ENCODE data around the gene DYNC2I2. TPM values are rescaled to one million over a fixed set of nuclear protein-coding genes. Genes with fewer than 3 reads are reported as not detected.

DYNC2I2 gene
- total RNA-seq, 2 experiments from 2014 or later = 24.3 to 25.6 TPM

DNA sequence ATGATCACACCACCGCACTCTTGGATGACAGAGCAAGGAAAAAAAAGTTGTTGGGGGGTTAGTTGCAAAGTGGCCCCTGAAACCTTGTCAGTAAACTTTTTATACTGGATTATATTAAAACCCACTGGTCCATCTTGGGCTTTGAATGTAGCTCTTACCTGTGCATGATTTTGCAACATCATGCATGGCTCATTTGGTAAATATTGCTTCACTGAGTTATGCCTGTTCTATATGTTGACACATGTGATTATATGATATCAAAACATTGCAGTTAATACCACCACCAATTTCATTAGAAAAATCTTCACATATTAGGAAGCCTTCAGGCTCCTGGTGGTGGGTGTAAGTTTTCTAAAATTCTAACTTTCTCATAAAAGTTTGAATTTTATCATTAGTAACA is 41.9 kb downstream of the DYNC2I2 start:
- Mint-ChIP-seq H3K4me1 (ENCODE audit: low read depth) (no peaks in the 10 kb centered on the region), H3K27me3 (no peaks in the 10 kb centered on the region), H3K36me3 (ENCODE audit: low read depth) (peaks cover 50% of the 10 kb centered on the region), H3K4me3 (no peak overlapping the region), H3K27ac (no peak overlapping the region), H3K9me3 (no peaks in the 10 kb centered on the region)
- POLR2A ChIA-PET = interaction anchor here (1.4 kb wide), 1 partner anchor 62 kb away, joined by 3 read pairs; no protein-coding TSS in a partner anchor
- TF ChIP-seq, protein P1, sequence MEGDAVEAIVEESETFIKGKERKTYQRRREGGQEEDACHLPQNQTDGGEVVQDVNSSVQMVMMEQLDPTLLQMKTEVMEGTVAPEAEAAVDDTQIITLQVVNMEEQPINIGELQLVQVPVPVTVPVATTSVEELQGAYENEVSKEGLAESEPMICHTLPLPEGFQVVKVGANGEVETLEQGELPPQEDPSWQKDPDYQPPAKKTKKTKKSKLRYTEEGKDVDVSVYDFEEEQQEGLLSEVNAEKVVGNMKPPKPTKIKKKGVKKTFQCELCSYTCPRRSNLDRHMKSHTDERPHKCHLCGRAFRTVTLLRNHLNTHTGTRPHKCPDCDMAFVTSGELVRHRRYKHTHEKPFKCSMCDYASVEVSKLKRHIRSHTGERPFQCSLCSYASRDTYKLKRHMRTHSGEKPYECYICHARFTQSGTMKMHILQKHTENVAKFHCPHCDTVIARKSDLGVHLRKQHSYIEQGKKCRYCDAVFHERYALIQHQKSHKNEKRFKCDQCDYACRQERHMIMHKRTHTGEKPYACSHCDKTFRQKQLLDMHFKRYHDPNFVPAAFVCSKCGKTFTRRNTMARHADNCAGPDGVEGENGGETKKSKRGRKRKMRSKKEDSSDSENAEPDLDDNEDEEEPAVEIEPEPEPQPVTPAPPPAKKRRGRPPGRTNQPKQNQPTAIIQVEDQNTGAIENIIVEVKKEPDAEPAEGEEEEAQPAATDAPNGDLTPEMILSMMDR (IDR thresholded peaks at IDR 0.05) = no peak
- ATAC-seq (no peak), DNase-seq (no peak)
- intact Hi-C loops (cut with micrococcal nuclease) = no loop called here
- CTCF ChIA-PET = interaction anchor here (1.1 kb wide), 1 partner anchor 146 kb away, joined by 3 read pairs; no protein-coding TSS in a partner anchor

DNA sequence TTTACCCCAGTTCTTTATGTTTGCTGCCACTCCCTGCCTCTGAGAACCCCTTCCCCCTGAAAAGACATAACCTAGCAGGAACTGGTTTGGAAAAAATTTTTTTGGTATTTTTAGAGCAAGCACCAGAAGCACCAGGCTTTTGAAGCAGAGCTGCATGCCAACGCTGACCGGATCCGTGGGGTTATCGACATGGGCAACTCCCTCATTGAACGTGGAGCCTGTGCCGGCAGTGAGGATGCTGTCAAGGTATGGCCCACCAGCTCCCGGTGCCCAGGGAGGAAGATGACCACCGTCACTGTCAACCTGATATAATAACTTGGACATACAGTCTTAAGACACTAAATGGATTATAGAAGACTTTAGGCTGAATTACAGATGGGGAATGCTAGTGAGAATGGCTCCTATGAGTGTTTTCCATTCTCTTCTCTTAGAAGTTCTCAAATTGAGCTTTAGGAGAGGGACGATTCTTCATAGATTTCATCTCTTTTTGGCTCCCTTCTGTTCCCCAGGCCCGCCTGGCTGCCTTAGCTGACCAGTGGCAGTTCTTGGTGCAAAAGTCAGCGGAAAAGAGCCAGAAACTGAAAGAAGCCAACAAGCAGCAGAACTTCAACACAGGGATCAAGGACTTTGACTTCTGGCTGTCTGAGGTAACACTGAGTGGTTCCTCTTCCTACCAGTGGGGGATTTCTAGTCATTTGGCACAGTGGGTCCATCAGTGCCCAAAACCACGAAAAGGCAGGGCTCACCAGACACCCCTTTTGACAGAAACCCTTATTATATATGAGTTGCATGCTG is 44.9 kb downstream of the DYNC2I2 start:
- POLR2A ChIA-PET = interaction anchor here (0.8 kb wide), 1 partner anchor 9 kb away, joined by 4 read pairs; no protein-coding TSS in a partner anchor
- no peaks in the 10 kb centered on the region for H3K27me3 Mint-ChIP-seq
- CTCF ChIA-PET = interaction anchor here (1.5 to 3.5 kb wide), 2 partner anchors 19 to 173 kb away, joined by 4 to 13 read pairs; no protein-coding TSS in a partner anchor

DNA sequence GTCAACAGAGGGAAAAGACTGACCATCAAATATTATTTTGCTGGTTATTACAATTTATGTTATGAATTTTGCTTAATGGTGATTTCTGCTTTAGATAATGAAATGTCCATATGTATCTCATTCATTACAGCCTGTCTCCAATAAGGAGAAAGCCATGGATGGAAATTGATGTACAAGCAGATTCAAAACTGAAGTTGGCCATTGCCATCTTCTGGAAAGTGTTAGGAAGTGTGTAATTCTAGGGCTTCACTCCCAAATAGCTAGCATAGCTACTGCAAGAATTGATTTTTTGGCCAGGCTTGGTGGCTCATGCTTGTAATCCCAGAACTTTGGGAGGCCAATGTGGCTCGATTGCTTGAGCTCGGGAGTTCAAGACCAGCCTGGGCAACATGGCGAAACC is 45.8 kb downstream of the DYNC2I2 start:
- peaks cover 45% of the 10 kb centered on the region for H3K36me3 Mint-ChIP-seq (ENCODE audit: low read depth)
- ATAC-seq = no peak
- H3K4me3 Mint-ChIP-seq = no peak overlapping the region
- H3K27me3 Mint-ChIP-seq = no peaks in the 10 kb centered on the region
- no peak for DNase-seq
- ChIA-PET POLR2A (no interaction called here), CTCF (interaction anchor here (1.2 to 3.5 kb wide), 3 partner anchors 18 to 173 kb away, joined by 3 to 13 read pairs (median 4); partner anchors contain the start of gene PKN3)
- intact Hi-C loops (cut with micrococcal nuclease) = no loop called here
- H3K4me1 Mint-ChIP-seq (ENCODE audit: low read depth) = no peaks in the 10 kb centered on the region
- TF ChIP-seq, protein P1 (IDR thresholded peaks at IDR 0.05) = no peak
- H3K27ac Mint-ChIP-seq = no peak overlapping the region
- no peaks in the 10 kb centered on the region for H3K9me3 Mint-ChIP-seq

More for the DNA sequence above, 44.9 kb downstream of the DYNC2I2 start:
- Mint-ChIP-seq H3K4me1 (ENCODE audit: low read depth) (no peaks in the 10 kb centered on the region), H3K36me3 (ENCODE audit: low read depth) (peaks cover 48% of the 10 kb centered on the region), H3K9me3 (no peaks in the 10 kb centered on the region), H3K4me3 (no peak overlapping the region), H3K27ac (no peak overlapping the region)
- intact Hi-C loops (cut with micrococcal nuclease) = no loop called here
- DNase-seq = no peak
- no peak for ATAC-seq
- TF ChIP-seq, protein P1 (IDR thresholded peaks at IDR 0.05) = no peak

DNA sequence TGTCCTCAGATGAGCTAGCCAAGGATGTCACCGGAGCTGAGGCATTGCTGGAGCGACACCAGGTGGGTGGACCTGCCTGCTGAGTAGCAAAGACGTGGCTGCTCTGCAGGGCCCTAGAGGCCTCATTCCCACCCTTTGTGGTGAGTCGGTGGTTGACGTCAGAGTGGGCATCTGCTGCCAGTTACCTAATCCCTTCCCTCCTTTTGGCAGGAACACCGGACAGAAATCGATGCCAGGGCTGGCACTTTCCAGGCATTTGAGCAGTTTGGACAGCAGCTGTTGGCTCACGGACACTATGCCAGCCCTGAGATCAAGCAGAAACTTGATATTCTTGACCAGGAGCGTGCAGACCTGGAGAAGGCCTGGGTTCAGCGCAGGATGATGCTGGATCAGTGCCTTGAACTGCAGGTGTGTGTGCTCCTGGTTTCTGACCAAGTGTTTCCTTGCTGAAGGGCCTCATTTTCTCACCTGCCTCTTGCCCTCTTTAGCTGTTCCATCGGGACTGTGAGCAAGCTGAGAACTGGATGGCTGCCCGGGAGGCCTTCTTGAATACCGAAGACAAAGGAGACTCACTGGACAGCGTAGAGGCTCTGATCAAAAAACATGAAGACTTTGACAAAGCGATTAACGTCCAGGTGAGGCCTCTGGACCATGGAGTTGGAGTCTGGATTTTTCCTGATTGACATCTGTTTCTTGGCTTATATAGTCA is 48.9 kb downstream of the DYNC2I2 start:
- Mint-ChIP-seq H3K36me3 (ENCODE audit: low read depth) (peaks cover 39% of the 10 kb centered on the region), H3K9me3 (no peaks in the 10 kb centered on the region), H3K27ac (no peak overlapping the region), H3K4me3 (no peak overlapping the region), H3K27me3 (no peaks in the 10 kb centered on the region), H3K4me1 (ENCODE audit: low read depth) (no peaks in the 10 kb centered on the region)
- POLR2A ChIA-PET = interaction anchor here (0.7 kb wide), 1 partner anchor 13 kb away, joined by 3 read pairs; no protein-coding TSS in a partner anchor
- TF ChIP-seq, protein P1 (IDR thresholded peaks at IDR 0.05) = no peak
- intact Hi-C loops (cut with micrococcal nuclease) = no loop called here
- no peak for DNase-seq
- no peak for ATAC-seq
- CTCF ChIA-PET = no interaction called here
